Endothelial cell of umbilical vein (primary cell): Measurements from ENCODE around the gene FIZ1. TPM values are rescaled to one million over a fixed set of nuclear protein-coding genes. Genes with fewer than 3 reads are reported as not detected.

ENCODE experiments used
- BruUV-seq: library from RNA; stranded (reverse); fragments of 400-500 nt; replicated peaks from 2 replicates; lab custom pipeline; 2021; lab: Mats Ljungman, UMichigan
- CTCF ChIA-PET: fragments of 300-600, 350-600 bp; sonication (Branson Sonifier 250); formaldehyde crosslinking; loops from one replicate; lab custom pipeline; 2021; ENCODE audit warnings: antibody characterized with exemption, inconsistent platforms; lab: Charles Lee
- POLR2A ChIA-PET: fragments of 300-600, 350-600 bp; sonication (Branson Sonifier 250); formaldehyde crosslinking; loops from one replicate; lab custom pipeline; 2021; ENCODE audit warnings: antibody characterized with exemption, inconsistent platforms; lab: Charles Lee
- DNase-seq: peaks from one replicate; pipeline ENCODE4 v3.0.0-alpha.2; 2011; ENCODE audit warnings: low read depth, low spot score
- FAIRE-seq: peaks from 2 replicates; lab custom pipeline; 2011; peaks lifted over from hg19 to GRCh38; lab: Jason Lieb, UNC
- H2AFZ ChIP-seq: 2 replicates; pipeline ENCODE4 v1.6.0; 2012; ENCODE audit warnings: low read depth, low read length, control low read depth, inconsistent platforms
- H3K27ac ChIP-seq: 2 replicates; pipeline ENCODE4 v1.5.1; 2011; ENCODE audit warnings: low read depth, mild to moderate bottlenecking, control low read depth, low read length, moderate library complexity; ENCODE audit not compliant: insufficient read depth
- H3K27me3 ChIP-seq, 2 experiments: 2 replicates each; pipeline versions ENCODE4 v1.6.0 to v1.6.1; 2011; ENCODE audit warnings: low read length in 2 of 2, mixed read lengths in 1 of 2; ENCODE audit not compliant: control insufficient read depth in 2 of 2, insufficient read depth in 2 of 2
- H3K36me3 ChIP-seq, 2 experiments: 2 replicates in 1 of 2; 3 replicates in 1 of 2; pipeline ENCODE4 v1.5.1; 2011; ENCODE audit warnings: low read length in 2 of 2, mild to moderate bottlenecking in 1 of 2, moderate library complexity in 1 of 2; ENCODE audit not compliant: control insufficient read depth in 2 of 2, insufficient read depth in 2 of 2; ENCODE audit errors: extremely low read depth in 1 of 2
- H3K4me1 ChIP-seq: 3 replicates; pipeline ENCODE4 v1.5.1; 2011; ENCODE audit warnings: mild to moderate bottlenecking, low read length; ENCODE audit not compliant: control insufficient read depth, insufficient read depth; ENCODE audit errors: extremely low read depth
- H3K4me2 ChIP-seq: 2 replicates; pipeline ENCODE4 v1.6.1; 2011; ENCODE audit warnings: low read length, control low read depth, mixed read lengths; ENCODE audit not compliant: insufficient read depth
- H3K4me3 ChIP-seq, 3 experiments: fragments of 200-600 bp in 1 of 3; sonication (generic), shearing (Covaris generic) in 1 of 3; replicated peaks in 1 of 3; 2 replicates each; pipeline ENCODE4 v1.5.1; 2011 to 2016; ENCODE audit warnings: control low read depth in 3 of 3, low read length in 3 of 3, mild to moderate bottlenecking in 2 of 3, inconsistent platforms in 1 of 3, low read depth in 1 of 3, moderate library complexity in 1 of 3; ENCODE audit not compliant: insufficient read depth in 1 of 3
- H3K79me2 ChIP-seq: 2 replicates; pipeline ENCODE4 v1.6.0; 2012; ENCODE audit warnings: low read length, inconsistent platforms; ENCODE audit not compliant: control insufficient read depth, insufficient read depth
- H3K9ac ChIP-seq: replicated peaks from 2 replicates; pipeline ENCODE3; 2011; ENCODE audit warnings: low read length, control low read depth; ENCODE audit not compliant: insufficient read depth; ENCODE audit errors: extremely low read depth
- H3K9me1 ChIP-seq: replicated peaks from 3 replicates; pipeline ENCODE4 v1.6.0; 2011; ENCODE audit warnings: mild to moderate bottlenecking, low read length; ENCODE audit not compliant: control insufficient read depth, insufficient read depth; ENCODE audit errors: extremely low read depth
- H3K9me3 ChIP-seq: replicated peaks from 2 replicates; pipeline ENCODE4 v1.5.1; 2012; ENCODE audit warnings: low read length, inconsistent platforms; ENCODE audit not compliant: control insufficient read depth, insufficient read depth
- H4K20me1 ChIP-seq: replicated peaks from 2 replicates; pipeline ENCODE3; 2011; ENCODE audit warnings: mild to moderate bottlenecking, low read length; ENCODE audit not compliant: control insufficient read depth, insufficient read depth; ENCODE audit errors: extremely low read depth
- CTCF ChIP-seq, 2 donors: IDR thresholded peaks; 1 replicate in 1 of 2; 2 replicates in 1 of 2; pipeline ENCODE4 v1.5.1; 2011; ENCODE audit warnings: low read length in 2 of 2, mild to moderate bottlenecking in 2 of 2, moderate library complexity in 2 of 2, control low read depth in 1 of 2, inconsistent platforms in 1 of 2, low read depth in 1 of 2; ENCODE audit not compliant: insufficient read depth in 1 of 2; ENCODE audit errors: extremely low read depth in 1 of 2
- EZH2 ChIP-seq: IDR thresholded peaks from 2 replicates; pipeline ENCODE4 v1.6.1; 2012; ENCODE audit warnings: borderline replicate concordance, low read depth, mild to moderate bottlenecking, moderate library complexity, low read length, inconsistent platforms; ENCODE audit not compliant: severe bottlenecking
- FOS ChIP-seq: IDR thresholded peaks from 2 replicates; pipeline ENCODE4 v1.6.1; 2011; ENCODE audit warnings: mild to moderate bottlenecking, low read length, moderate library complexity, borderline replicate concordance; ENCODE audit not compliant: insufficient read depth
- GATA2 ChIP-seq: IDR thresholded peaks from 2 replicates; pipeline ENCODE4 v1.7.0; 2011; ENCODE audit warnings: low read depth, mild to moderate bottlenecking, moderate library complexity, mixed read lengths, low read length; ENCODE audit not compliant: insufficient read length, insufficient read depth
- JUN ChIP-seq: IDR thresholded peaks from 2 replicates; pipeline ENCODE4 v1.6.1; 2011; ENCODE audit warnings: borderline replicate concordance, low read depth; ENCODE audit not compliant: insufficient read length, insufficient read depth
- MAX ChIP-seq: IDR thresholded peaks from 2 replicates; pipeline ENCODE4 v1.6.1; 2011; ENCODE audit not compliant: insufficient read depth, insufficient read length
- MYC ChIP-seq: IDR thresholded peaks from one replicate; pipeline ENCODE4 v1.6.1; 2011; ENCODE audit warnings: mild to moderate bottlenecking, low read depth, low read length
- POLR2A ChIP-seq: IDR thresholded peaks from 2 replicates; pipeline ENCODE4 v1.6.1; 2012; ENCODE audit warnings: low read depth, mild to moderate bottlenecking, control low read depth, low read length
- POLR2AphosphoS5 ChIP-seq: IDR thresholded peaks from 2 replicates; pipeline ENCODE4 v1.6.1; 2012; ENCODE audit warnings: low read depth, mild to moderate bottlenecking, control low read depth, low read length, moderate library complexity; ENCODE audit not compliant: insufficient read depth
- dilution Hi-C: fragments of 300-500 bp; cut with MboI; formaldehyde crosslinking; loops from one replicate; pipeline ENCODE4 v1.15.0; 2019; ENCODE audit warnings: low sequenced_read_pairs; ENCODE audit not compliant: extremely low pct_ligation_motif_present
- intact Hi-C: fragments of 100-400 bp; cut with micrococcal nuclease; formaldehyde crosslinking; loops from one replicate; pipeline ENCODE4 v1.10.0; 2022
- polyA plus RNA-seq, 4 experiments: library from polyadenylated mRNA; depleted of rRNA in 3 of 4; stranded (reverse) in 3 of 4; unstranded in 1 of 4; fragments of >200 nt; gene quantifications; 2 replicates each; pipeline versions ENCODE4 v1.2.1 to v1.2.3, GENCODE V29; 2011 to 2012; ENCODE audit warnings: missing spikeins in 1 of 4
- total RNA-seq: library from RNA; stranded (reverse); gene quantifications from 2 replicates; pipeline ENCODE4 v1.2.3, GENCODE V29; 2021

The FIZ1 gene
- total and polyA plus RNA-seq, 2 donors (not counting 3 experiments of a cell fraction or from before 2014, with no cell fraction given), result 6.6 to 15.6 TPM

DNA sequence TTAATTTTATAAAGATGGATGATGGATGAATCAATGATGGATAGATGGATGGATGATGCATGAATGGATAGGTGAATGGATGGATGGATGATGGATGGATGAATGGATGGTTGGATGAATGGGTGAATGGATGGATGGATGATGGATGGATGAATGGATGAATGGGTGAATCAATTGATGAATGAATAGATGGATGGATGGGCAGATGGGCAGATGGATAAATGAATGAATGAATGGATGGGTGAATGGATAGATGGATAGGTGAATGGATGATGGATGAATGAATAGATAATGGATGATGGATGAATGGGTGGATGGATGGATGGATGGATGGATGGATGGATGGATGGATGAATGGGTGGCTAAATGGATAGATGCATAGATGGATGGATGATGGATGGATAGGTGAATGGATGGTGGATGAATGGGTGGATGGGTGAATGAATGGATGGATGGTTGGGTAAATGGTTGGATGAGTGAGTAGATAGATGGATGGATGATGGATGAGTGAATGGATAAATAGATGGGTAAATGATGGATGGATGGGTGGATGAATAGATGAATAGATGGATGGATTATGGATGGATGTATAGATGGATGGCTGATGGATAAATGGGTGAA is 31.5 kb downstream of the FIZ1 start:
- no peak for FAIRE-seq
- Histone ChIP-seq H3K4me1 (no peaks in the 10 kb centered on the region), H3K27me3 (peaks cover 0 to 2% of the 10 kb centered on the region in 2 experiments), H3K4me2 (no peak overlapping the region), H3K9ac (no peak overlapping the region), H3K9me3 (no peaks in the 10 kb centered on the region), H3K27ac (no peak overlapping the region), H4K20me1 (no peaks in the 10 kb centered on the region), H3K9me1 (no peaks in the 10 kb centered on the region), H3K79me2 (no peaks in the 10 kb centered on the region), H3K4me3 (no peak overlapping the region), H3K36me3 (no peaks in the 10 kb centered on the region), H2AFZ (no peak overlapping the region)
- ChIA-PET POLR2A (no interaction called here), CTCF (interaction anchor here (1.4 kb wide), 1 partner anchor 9 kb away, joined by 4 read pairs; no protein-coding TSS in a partner anchor)
- DNase-seq, result no peak
- BruUV-seq, result no TSS peak
- intact Hi-C loops, result no loop called here
- TF ChIP-seq POLR2AphosphoS5 (no peak), GATA2 (no peak), POLR2A (no peak), JUN (no peak), MAX (no peak), EZH2 (no peak), CTCF (IDR thresholded peaks at IDR 0.05; ENCODE audit: extremely low read depth in 1 of 2, insufficient read depth in 1 of 2, low read depth in 1 of 2, low read length in 2 of 2) (no peak), MYC (no peak), FOS (no peak)
- dilution Hi-C loops, result no loop called here
